ENCODE results near the gene EIF4G1.

DNA sequence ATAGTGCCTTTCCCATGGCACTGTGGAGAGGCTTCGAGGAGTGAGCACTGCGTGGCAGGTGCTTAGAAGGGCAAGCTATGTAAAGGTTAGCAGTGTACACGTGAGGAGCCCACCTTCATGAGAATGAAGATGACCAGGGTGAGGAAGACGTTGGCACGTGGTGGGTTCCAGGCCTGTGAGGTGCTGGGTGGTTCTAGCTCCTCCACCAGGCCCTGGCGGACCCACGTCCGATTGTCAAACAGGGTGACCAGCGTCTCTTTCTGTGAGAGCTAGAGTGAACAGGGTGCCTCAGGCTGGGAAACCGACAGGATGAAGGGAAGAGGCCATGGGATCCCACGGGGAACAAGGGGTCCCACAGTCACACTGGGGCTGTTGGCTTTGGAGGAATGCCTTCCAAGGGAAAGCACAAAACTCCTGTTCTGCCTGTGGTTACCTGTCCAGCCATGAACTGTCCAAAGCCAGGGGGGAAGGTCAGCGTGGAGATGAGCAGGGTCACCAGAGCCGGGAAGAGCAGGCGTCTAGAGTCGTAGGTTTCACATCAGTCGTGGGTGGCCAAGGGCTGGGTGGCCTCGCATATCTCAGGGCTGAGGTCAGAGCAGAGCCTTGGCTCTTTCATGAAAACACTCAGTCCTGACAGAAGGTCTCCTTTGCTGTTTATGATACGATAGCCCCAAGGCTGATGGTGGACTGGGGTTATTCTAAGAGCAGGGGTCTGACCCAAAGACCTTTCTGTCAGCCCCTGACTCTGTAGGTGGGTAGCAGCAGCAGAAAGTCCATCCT is 41.0 kb downstream of the EIF4G1 start:
- TF ChIP-seq, protein P1, sequence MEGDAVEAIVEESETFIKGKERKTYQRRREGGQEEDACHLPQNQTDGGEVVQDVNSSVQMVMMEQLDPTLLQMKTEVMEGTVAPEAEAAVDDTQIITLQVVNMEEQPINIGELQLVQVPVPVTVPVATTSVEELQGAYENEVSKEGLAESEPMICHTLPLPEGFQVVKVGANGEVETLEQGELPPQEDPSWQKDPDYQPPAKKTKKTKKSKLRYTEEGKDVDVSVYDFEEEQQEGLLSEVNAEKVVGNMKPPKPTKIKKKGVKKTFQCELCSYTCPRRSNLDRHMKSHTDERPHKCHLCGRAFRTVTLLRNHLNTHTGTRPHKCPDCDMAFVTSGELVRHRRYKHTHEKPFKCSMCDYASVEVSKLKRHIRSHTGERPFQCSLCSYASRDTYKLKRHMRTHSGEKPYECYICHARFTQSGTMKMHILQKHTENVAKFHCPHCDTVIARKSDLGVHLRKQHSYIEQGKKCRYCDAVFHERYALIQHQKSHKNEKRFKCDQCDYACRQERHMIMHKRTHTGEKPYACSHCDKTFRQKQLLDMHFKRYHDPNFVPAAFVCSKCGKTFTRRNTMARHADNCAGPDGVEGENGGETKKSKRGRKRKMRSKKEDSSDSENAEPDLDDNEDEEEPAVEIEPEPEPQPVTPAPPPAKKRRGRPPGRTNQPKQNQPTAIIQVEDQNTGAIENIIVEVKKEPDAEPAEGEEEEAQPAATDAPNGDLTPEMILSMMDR (IDR thresholded peaks at IDR 0.05), result no peak
- TF ChIP-seq EP300 (IDR thresholded peaks at IDR 0.05) (no peak), POLR2A (IDR thresholded peaks at IDR 0.05) (no peak), POLR2AphosphoS5 (IDR thresholded peaks at IDR 0.05) (no peak)

Measured in sigmoid colon (tissue), 4 donors.